ENCODE results near the gene HSPA4L.

HSPA4L gene

DNA sequence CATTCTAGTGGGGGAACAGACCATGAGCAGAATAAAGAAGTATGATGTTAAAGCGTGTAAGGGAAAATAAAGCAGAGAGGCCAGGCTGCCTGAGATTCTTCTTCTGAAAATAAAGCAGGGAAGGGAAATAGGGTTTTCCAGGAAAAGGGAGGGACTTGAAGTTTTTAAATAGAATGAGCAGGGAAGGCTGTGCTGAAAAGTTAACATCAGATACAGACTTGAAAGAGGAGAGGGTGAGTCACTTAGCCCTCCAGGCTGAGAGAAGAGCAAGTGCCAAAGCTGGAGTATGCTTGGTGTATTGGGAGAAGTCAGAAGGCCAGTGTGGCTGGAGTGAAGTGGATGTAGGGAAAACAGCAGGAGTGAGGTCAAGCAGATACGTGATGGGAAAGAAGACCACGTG, 88.6 kb downstream of the HSPA4L start:
- no peak for DNase-seq

DNA sequence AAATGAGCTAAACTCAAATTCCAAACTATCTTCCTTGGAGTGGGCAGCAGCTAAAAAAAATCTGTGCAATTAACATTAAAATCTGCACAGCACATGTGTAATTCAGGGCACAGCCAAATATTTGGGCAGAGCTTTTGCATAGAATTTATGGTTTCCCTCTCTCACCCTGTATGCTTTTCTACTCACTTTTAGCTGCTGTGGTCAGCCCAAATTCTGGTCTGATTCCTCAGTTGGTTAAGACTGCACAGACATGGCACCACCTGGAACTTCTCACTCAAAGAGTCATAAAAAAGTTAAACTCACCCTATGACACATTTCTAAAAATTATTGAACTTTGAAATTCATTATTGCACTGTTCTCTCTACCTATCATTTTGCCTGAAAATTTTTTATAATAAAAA, 93.7 kb downstream of the HSPA4L start:
- no peak for DNase-seq

- peak; percentile 83 for DNase-seq
These were observed 98.8 kb downstream of the HSPA4L start, which contains the start of gene PLK4 for GRCh38 chr4:127880763-127881562. Gene PLK4 (plus strand): TSS chr4:127880893. CDS start chr4:127881135, 242 bp downstream.

DNA sequence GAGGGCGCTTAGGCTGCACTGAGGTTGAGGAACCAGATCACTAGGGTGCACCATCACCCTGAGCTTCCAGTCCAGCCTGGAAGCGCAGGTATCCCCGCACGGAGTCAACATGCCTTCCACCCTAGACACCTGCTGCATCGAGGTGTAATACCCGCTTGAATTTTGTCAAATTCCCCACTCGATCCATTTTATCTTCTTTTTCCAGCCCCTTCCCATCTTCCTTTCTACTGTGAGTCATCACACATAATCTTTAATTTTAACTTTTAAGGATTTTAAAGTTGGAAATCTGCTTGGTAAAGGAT, 99.4 kb downstream of the HSPA4L start:
- DNase-seq: no peak

DNA sequence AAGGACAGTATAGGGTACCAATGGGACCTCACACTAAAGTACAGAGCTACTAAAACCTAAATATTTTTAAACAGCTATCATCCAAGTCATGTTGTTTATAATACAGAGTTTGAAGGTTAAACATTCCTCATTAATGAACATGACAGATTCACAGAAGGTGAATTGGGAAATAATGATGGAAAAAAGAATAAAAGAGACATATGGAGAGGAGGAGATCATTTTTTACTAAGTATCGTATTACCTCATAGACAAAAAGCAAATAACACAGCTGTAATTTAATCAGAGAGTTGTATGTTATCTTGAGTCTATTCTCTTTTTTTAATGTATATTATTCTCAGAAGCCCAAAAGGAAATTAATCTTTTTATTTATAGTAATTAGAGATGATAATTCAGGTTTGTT, 106.4 kb downstream of the HSPA4L start:
- no peak for DNase-seq

- DNase-seq: no peak
These were observed 107.8 kb downstream of the HSPA4L start for GRCh38 chr4:127889903-127890302.
